GM23338 (cell line): ENCODE data around the gene MTURN. TPM values are rescaled to one million over a fixed set of nuclear protein-coding genes. Genes with fewer than 3 reads are reported as not detected.

Experiments
- ATAC-seq: fragments of 200-7000 bp; cut with Tn5 transposase; 3 replicates; pipeline ENCODE4 v1.9.1; 2020
- DNase-seq: peaks from one replicate; pipeline ENCODE4 v3.0.0-alpha.2; 2015; ENCODE audit warnings: low spot score
- H2AFZ ChIP-seq: fragments of 200-600 bp; sonication (generic); 2 replicates; pipeline ENCODE4 v1.8.0; 2016; ENCODE audit warnings: antibody characterized with exemption, mild to moderate bottlenecking, moderate library complexity
- H3F3A ChIP-seq: fragments of 200-600 bp; sonication (generic); replicated peaks from 2 replicates; pipeline ENCODE4 v1.8.0; 2017; ENCODE audit warnings: antibody characterized with exemption, mixed run types, low read depth
- H3K27ac ChIP-seq: fragments of 200-600 bp; sonication (generic); 2 replicates; pipeline ENCODE4 v1.6.1; 2016; ENCODE audit warnings: low read depth
- H3K27me3 ChIP-seq: fragments of 200-600 bp; sonication (generic); 2 replicates; pipeline ENCODE4 v1.8.0; 2016; ENCODE audit warnings: mild to moderate bottlenecking, mixed run types, moderate library complexity; ENCODE audit not compliant: insufficient read depth
- H3K36me3 ChIP-seq: fragments of 200-600 bp; sonication (generic); 2 replicates; pipeline ENCODE4 v1.8.0; 2016; ENCODE audit warnings: mild to moderate bottlenecking; ENCODE audit not compliant: insufficient read depth
- H3K4me1 ChIP-seq: fragments of 200-600 bp; sonication (generic); 2 replicates; pipeline ENCODE4 v1.8.0; 2016; ENCODE audit warnings: mild to moderate bottlenecking, moderate library complexity; ENCODE audit not compliant: insufficient read depth
- H3K4me2 ChIP-seq: fragments of 200-600 bp; sonication (generic); 2 replicates; pipeline ENCODE4 v1.7.1; 2017; ENCODE audit warnings: mixed run types
- H3K4me3 ChIP-seq: fragments of 200-600 bp; sonication (generic); 2 replicates; pipeline ENCODE4 v1.6.1; 2016; ENCODE audit warnings: mixed run types
- H3K79me2 ChIP-seq: fragments of 200-600 bp; sonication (generic); replicated peaks from 2 replicates; pipeline ENCODE4 v1.8.0; 2017; ENCODE audit warnings: mild to moderate bottlenecking; ENCODE audit not compliant: insufficient read depth
- H3K9me2 ChIP-seq: fragments of 200-600 bp; sonication (generic); 2 replicates; pipeline ENCODE4 v1.8.0; 2017; ENCODE audit not compliant: insufficient read depth
- H4K20me1 ChIP-seq: fragments of 200-600 bp; sonication (generic); replicated peaks from 2 replicates; pipeline ENCODE4 v1.8.0; 2017; ENCODE audit warnings: mild to moderate bottlenecking; ENCODE audit not compliant: insufficient read depth
- H3K27ac Mint-ChIP-seq: 2 replicates; pipeline ENCODE4 v1.8.0; 2020; ENCODE audit warnings: inconsistent platforms, mild to moderate bottlenecking, moderate library complexity, mixed read lengths
- H3K27me3 Mint-ChIP-seq: 3 replicates; pipeline ENCODE4 v1.8.0; 2022; ENCODE audit warnings: low read depth, mild to moderate bottlenecking, moderate library complexity, mixed read lengths, inconsistent platforms; ENCODE audit not compliant: insufficient read depth, poor library complexity
- H3K36me3 Mint-ChIP-seq: 3 replicates; pipeline ENCODE4 v1.8.0; 2021; ENCODE audit warnings: low read depth, mild to moderate bottlenecking, inconsistent platforms, moderate library complexity, mixed read lengths
- H3K4me1 Mint-ChIP-seq: 3 replicates; pipeline ENCODE4 v1.8.0; 2020; ENCODE audit warnings: mild to moderate bottlenecking, inconsistent platforms, mixed read lengths
- H3K4me3 Mint-ChIP-seq: 3 replicates; pipeline ENCODE4 v1.8.0; 2021; ENCODE audit warnings: moderate library complexity, mild to moderate bottlenecking, inconsistent platforms, mixed read lengths
- H3K9me3 Mint-ChIP-seq: 3 replicates; pipeline ENCODE4 v1.8.0; 2020; ENCODE audit warnings: moderate library complexity, mild to moderate bottlenecking, inconsistent platforms, mixed read lengths
- CREB1 ChIP-seq: fragments of 250-450 bp; sonication (Bioruptor Pico); IDR thresholded peaks from 2 replicates; pipeline ENCODE4 v1.5.0; 2020; ENCODE audit warnings: low read depth, mild to moderate bottlenecking, moderate library complexity
- EZH2 ChIP-seq: fragments of 200-600 bp; sonication (generic); IDR thresholded peaks from one replicate; pipeline ENCODE4 v1.8.0; 2017; ENCODE audit warnings: antibody characterized with exemption, mild to moderate bottlenecking, low read depth; ENCODE audit not compliant: unreplicated experiment
- EZH2phosphoT487 ChIP-seq: fragments of 200-600 bp; sonication (generic); IDR thresholded peaks from one replicate; pipeline ENCODE4 v1.8.1; 2018; ENCODE audit warnings: antibody characterized with exemption; ENCODE audit not compliant: unreplicated experiment
- JUNB ChIP-seq: IDR thresholded peaks from one replicate; pipeline ENCODE4 v1.6.1; 2016; ENCODE audit warnings: antibody characterized with exemption; ENCODE audit not compliant: unreplicated experiment
- NANOG ChIP-seq: IDR thresholded peaks from 2 replicates; pipeline ENCODE4 v1.6.1; 2016; ENCODE audit warnings: antibody characterized with exemption, borderline replicate concordance
- POLR2AphosphoS5 ChIP-seq: IDR thresholded peaks from 2 replicates; pipeline ENCODE4 v1.6.1; 2016; ENCODE audit warnings: antibody characterized with exemption, low read depth
- STAT1 ChIP-seq: IDR thresholded peaks from one replicate; pipeline ENCODE4 v1.6.1; 2016; ENCODE audit warnings: antibody characterized with exemption; ENCODE audit not compliant: unreplicated experiment
- ZNF114 ChIP-seq: fragments of 250-450 bp; sonication (Bioruptor Pico); IDR thresholded peaks from 2 replicates; pipeline ENCODE4 v1.5.0; 2020; ENCODE audit warnings: mild to moderate bottlenecking, moderate library complexity
- ZNF331 ChIP-seq: fragments of 250-450 bp; sonication (Bioruptor Pico); IDR thresholded peaks from 2 replicates; pipeline ENCODE4 v1.5.0; 2020; ENCODE audit warnings: low read depth, mild to moderate bottlenecking, moderate library complexity
- polyA plus RNA-seq: library from polyadenylated mRNA; unstranded; fragments of >200 nt; fragmentation: Nextera tagmentation; extraction: Ambion mirVana; gene quantifications from 2 replicates; pipeline ENCODE4 v1.2.1, GENCODE V29; 2016
- total RNA-seq: library from RNA; depleted of rRNA; stranded (reverse); fragments of >200 nt; shearing (Covaris generic); gene quantifications from 2 replicates; pipeline ENCODE4 v1.2.3, GENCODE V29; 2014
- TF ChIP-seq, protein P1 (sequence below), 2 experiments: fragments of 200-600 bp in 1 of 2; sonication (generic) in 1 of 2; conservative IDR thresholded peaks; 2 replicates each; pipeline versions ENCODE4 v1.5.1 to v1.6.1; 2016 to 2017; ENCODE audit warnings: antibody characterized with exemption in 2 of 2, low read depth in 2 of 2, mild to moderate bottlenecking in 2 of 2, moderate library complexity in 1 of 2
- TF ChIP-seq, protein P2 (sequence below): IDR thresholded peaks from one replicate; pipeline ENCODE4 v1.6.1; 2018; ENCODE audit warnings: antibody characterized with exemption; ENCODE audit not compliant: unreplicated experiment
- TF ChIP-seq, protein P3 (sequence below): IDR thresholded peaks from 2 replicates; pipeline ENCODE4 v1.6.1; 2016; ENCODE audit warnings: antibody characterized with exemption
- TF ChIP-seq, protein P4 (sequence below): fragments of 250-450 bp; sonication (Bioruptor Pico); IDR thresholded peaks from 2 replicates; pipeline ENCODE4 v1.5.0; 2020; ENCODE audit warnings: mild to moderate bottlenecking, moderate library complexity

The MTURN gene
- total and polyA plus RNA-seq, 2 experiments from 2014 or later = 3.1 to 8.7 TPM

DNA sequence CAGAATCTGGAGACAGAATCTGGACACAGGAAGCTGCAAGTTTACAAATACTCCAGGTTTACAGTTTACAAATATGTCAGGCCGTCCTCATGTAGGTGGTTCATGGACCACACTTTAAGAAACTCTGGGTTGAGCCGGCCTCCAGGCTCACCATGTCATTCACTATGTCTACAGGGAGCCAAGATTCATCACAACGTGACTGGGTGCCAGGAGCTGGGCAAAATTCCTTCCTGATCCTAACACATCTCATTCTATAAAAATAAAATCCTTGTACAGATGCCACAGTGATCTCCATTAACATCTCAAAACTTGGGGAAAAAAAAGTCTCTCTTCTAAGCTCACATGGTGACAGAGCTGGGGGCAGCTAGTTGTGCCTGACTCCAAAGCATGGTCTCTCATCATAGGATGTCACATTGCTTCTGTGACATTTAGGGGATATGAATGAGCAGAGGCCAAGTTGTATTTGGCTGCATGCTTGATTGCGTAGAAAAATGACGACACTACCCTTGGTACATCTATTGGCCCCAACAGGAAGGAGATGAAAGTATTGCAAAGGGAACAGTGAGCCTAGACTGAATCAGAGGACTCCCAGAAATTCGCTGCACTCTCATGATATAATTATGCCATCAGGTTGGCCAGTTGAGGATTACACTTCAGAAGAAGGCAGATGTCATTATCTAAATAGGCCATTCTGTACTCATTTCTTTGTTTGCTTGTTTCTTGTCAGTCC lies 35.9 kb downstream of the MTURN start:
- no peak overlapping the region for H3K4me3 Mint-ChIP-seq
- H4K20me1 ChIP-seq = no peaks in the 10 kb centered on the region
- H3K36me3 Mint-ChIP-seq = no peaks in the 10 kb centered on the region
- 0 out of 2 replicates have a peak, but pooled peaks cover 4% of the 10 kb centered on the region for H3K9me2 ChIP-seq
- no peaks in the 10 kb centered on the region; the same call in 1 of the 2 replicates for H3K36me3 ChIP-seq
- H3K4me3 ChIP-seq = no peak overlapping the region
- 0 out of 2 replicates have a peak, but pooled peaks cover 9% of the 10 kb centered on the region for H3K27me3 ChIP-seq
- no peak overlapping the region for H3K27ac Mint-ChIP-seq
- H3K9me3 Mint-ChIP-seq = no peaks in the 10 kb centered on the region
- H3K27me3 Mint-ChIP-seq = peaks cover 27% of the 10 kb centered on the region
- H3K27ac ChIP-seq = no peak overlapping the region
- H2AFZ ChIP-seq = no peak overlapping the region
- H3K4me2 ChIP-seq = no peak overlapping the region
- DNase-seq = no peak
- H3K4me1 Mint-ChIP-seq = peaks cover 41% of the 10 kb centered on the region
- TF ChIP-seq EZH2phosphoT487 (no peak), ZNF114 (CRISPR knock-in tag) (no peak), POLR2AphosphoS5 (no peak), NANOG (no peak), JUNB (no peak), EZH2 (no peak), CREB1 (CRISPR knock-in tag) (no peak), STAT1 (no peak), ZNF331 (CRISPR knock-in tag) (no peak)
- TF ChIP-seq, protein P1, sequence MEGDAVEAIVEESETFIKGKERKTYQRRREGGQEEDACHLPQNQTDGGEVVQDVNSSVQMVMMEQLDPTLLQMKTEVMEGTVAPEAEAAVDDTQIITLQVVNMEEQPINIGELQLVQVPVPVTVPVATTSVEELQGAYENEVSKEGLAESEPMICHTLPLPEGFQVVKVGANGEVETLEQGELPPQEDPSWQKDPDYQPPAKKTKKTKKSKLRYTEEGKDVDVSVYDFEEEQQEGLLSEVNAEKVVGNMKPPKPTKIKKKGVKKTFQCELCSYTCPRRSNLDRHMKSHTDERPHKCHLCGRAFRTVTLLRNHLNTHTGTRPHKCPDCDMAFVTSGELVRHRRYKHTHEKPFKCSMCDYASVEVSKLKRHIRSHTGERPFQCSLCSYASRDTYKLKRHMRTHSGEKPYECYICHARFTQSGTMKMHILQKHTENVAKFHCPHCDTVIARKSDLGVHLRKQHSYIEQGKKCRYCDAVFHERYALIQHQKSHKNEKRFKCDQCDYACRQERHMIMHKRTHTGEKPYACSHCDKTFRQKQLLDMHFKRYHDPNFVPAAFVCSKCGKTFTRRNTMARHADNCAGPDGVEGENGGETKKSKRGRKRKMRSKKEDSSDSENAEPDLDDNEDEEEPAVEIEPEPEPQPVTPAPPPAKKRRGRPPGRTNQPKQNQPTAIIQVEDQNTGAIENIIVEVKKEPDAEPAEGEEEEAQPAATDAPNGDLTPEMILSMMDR (conservative IDR thresholded peaks at IDR 0.05; ENCODE audit: low read depth in 2 of 2) = no peak
- TF ChIP-seq, protein P2, sequence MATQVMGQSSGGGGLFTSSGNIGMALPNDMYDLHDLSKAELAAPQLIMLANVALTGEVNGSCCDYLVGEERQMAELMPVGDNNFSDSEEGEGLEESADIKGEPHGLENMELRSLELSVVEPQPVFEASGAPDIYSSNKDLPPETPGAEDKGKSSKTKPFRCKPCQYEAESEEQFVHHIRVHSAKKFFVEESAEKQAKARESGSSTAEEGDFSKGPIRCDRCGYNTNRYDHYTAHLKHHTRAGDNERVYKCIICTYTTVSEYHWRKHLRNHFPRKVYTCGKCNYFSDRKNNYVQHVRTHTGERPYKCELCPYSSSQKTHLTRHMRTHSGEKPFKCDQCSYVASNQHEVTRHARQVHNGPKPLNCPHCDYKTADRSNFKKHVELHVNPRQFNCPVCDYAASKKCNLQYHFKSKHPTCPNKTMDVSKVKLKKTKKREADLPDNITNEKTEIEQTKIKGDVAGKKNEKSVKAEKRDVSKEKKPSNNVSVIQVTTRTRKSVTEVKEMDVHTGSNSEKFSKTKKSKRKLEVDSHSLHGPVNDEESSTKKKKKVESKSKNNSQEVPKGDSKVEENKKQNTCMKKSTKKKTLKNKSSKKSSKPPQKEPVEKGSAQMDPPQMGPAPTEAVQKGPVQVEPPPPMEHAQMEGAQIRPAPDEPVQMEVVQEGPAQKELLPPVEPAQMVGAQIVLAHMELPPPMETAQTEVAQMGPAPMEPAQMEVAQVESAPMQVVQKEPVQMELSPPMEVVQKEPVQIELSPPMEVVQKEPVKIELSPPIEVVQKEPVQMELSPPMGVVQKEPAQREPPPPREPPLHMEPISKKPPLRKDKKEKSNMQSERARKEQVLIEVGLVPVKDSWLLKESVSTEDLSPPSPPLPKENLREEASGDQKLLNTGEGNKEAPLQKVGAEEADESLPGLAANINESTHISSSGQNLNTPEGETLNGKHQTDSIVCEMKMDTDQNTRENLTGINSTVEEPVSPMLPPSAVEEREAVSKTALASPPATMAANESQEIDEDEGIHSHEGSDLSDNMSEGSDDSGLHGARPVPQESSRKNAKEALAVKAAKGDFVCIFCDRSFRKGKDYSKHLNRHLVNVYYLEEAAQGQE = no peak
- TF ChIP-seq, protein P3, sequence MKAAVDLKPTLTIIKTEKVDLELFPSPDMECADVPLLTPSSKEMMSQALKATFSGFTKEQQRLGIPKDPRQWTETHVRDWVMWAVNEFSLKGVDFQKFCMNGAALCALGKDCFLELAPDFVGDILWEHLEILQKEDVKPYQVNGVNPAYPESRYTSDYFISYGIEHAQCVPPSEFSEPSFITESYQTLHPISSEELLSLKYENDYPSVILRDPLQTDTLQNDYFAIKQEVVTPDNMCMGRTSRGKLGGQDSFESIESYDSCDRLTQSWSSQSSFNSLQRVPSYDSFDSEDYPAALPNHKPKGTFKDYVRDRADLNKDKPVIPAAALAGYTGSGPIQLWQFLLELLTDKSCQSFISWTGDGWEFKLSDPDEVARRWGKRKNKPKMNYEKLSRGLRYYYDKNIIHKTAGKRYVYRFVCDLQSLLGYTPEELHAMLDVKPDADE = no peak
- TF ChIP-seq, protein P4, sequence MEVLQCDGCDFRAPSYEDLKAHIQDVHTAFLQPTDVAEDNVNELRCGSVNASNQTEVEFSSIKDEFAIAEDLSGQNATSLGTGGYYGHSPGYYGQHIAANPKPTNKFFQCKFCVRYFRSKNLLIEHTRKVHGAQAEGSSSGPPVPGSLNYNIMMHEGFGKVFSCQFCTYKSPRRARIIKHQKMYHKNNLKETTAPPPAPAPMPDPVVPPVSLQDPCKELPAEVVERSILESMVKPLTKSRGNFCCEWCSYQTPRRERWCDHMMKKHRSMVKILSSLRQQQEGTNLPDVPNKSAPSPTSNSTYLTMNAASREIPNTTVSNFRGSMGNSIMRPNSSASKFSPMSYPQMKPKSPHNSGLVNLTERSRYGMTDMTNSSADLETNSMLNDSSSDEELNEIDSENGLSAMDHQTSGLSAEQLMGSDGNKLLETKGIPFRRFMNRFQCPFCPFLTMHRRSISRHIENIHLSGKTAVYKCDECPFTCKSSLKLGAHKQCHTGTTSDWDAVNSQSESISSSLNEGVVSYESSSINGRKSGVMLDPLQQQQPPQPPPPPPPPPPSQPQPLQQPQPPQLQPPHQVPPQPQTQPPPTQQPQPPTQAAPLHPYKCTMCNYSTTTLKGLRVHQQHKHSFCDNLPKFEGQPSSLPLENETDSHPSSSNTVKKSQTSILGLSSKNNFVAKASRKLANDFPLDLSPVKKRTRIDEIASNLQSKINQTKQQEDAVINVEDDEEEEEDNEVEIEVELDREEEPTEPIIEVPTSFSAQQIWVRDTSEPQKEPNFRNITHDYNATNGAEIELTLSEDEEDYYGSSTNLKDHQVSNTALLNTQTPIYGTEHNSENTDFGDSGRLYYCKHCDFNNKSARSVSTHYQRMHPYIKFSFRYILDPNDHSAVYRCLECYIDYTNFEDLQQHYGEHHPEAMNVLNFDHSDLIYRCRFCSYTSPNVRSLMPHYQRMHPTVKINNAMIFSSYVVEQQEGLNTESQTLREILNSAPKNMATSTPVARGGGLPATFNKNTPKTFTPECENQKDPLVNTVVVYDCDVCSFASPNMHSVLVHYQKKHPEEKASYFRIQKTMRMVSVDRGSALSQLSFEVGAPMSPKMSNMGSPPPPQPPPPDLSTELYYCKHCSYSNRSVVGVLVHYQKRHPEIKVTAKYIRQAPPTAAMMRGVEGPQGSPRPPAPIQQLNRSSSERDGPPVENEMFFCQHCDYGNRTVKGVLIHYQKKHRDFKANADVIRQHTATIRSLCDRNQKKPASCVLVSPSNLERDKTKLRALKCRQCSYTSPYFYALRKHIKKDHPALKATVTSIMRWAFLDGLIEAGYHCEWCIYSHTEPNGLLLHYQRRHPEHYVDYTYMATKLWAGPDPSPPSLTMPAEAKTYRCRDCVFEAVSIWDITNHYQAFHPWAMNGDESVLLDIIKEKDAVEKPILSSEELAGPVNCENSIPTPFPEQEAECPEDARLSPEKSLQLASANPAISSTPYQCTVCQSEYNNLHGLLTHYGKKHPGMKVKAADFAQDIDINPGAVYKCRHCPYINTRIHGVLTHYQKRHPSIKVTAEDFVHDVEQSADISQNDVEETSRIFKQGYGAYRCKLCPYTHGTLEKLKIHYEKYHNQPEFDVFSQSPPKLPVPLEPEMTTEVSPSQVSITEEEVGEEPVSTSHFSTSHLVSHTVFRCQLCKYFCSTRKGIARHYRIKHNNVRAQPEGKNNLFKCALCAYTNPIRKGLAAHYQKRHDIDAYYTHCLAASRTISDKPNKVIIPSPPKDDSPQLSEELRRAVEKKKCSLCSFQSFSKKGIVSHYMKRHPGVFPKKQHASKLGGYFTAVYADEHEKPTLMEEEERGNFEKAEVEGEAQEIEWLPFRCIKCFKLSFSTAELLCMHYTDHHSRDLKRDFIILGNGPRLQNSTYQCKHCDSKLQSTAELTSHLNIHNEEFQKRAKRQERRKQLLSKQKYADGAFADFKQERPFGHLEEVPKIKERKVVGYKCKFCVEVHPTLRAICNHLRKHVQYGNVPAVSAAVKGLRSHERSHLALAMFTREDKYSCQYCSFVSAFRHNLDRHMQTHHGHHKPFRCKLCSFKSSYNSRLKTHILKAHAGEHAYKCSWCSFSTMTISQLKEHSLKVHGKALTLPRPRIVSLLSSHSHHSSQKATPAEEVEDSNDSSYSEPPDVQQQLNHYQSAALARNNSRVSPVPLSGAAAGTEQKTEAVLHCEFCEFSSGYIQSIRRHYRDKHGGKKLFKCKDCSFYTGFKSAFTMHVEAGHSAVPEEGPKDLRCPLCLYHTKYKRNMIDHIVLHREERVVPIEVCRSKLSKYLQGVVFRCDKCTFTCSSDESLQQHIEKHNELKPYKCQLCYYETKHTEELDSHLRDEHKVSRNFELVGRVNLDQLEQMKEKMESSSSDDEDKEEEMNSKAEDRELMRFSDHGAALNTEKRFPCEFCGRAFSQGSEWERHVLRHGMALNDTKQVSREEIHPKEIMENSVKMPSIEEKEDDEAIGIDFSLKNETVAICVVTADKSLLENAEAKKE = no peak
- H3K4me1 ChIP-seq = peaks cover 14% of the 10 kb centered on the region
- no peak for ATAC-seq
- no peaks in the 10 kb centered on the region for H3K79me2 ChIP-seq
- no peaks in the 10 kb centered on the region for H3F3A ChIP-seq
